UCSD-AML1 (cell line): Measurements from ENCODE around the gene PLP2.
"Not testable (repeated sequence)": the region's sequence is repeated elsewhere in the genome, so short reads cannot be mapped to it uniquely, and the experiment has no call there.

ENCODE experiments used
- DNase-seq: peaks from one replicate; lab custom pipeline; 2025; ENCODE audit not compliant: unreplicated experiment; lab: John Stamatoyannopoulos, UW

Gene PLP2, protein sequence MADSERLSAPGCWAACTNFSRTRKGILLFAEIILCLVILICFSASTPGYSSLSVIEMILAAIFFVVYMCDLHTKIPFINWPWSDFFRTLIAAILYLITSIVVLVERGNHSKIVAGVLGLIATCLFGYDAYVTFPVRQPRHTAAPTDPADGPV

DNA sequence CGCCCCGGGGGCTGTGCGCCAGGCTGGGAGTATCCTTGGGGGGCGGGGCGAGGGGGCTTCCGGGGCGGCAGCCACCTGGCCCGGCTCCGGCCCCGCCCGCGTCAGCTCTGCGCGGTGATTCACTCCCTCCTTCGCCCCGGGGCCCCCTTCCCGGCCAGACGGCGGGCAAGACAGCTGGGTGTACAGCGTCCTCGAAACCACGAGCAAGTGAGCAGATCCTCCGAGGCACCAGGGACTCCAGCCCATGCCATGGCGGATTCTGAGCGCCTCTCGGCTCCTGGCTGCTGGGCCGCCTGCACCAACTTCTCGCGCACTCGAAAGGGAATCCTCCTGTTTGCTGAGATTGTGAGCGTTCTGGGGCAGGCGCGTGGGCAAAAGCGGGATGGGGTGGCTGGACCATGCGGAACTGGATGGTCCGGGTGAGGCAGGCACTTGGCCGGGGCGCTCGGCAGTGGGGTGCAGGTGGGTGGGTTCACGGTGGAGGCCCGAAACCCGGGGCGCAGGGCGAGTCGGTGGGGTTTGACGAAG lies at the start of gene PLP2:
Gene PLP2 (plus strand): TSS at position 147 of the 528 bp plus-strand sequence. CDS start 103 bp downstream, at position 250.
- peak; percentile 62 for DNase-seq

DNA sequence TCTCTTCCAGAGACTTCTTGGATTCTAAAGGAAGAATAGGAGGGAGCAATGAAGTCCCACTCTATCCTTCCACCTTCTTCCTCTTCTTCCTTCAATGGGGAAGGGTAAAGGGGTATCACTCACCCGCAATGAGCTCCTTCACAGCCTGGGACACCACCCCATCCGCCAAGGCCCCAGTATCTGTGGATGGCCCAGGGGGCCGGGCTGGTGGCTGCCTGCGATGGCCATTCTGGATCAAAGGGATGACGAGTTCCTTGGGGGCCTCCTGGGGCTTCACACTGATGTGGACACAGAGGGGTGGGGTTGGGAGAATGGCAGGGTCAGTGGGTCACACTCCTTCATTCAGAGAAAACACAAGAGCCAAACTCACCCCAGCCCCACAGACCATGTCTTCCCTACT lies 49.2 kb upstream of the PLP2 start:
- DNase-seq, result no peak

DNA sequence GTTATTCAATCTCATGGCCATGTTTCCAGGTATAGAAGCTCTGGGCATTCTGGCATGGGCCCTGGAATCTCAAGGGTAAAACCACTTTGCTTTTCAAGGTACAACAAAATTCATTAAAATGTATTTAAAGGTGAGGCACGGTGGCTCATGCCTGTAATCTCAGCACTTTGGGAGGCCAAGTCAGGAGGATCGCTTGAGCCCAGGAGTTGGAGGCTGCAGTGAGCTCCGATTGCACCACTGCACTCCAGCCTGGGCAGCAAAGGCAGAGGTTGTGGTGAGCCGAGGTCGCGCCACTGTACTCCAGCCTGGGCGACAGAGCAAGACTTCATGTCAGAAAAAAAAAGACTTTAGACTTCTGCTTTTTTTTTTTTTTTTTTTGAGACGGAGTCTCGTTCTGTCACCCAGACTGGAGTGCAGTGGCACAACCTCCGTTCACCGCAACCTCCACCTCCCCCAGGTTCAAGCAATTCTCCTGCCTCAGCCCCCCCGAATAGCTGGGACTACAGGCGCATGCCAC lies 43.9 kb upstream of the PLP2 start:
- peak; percentile 32 for DNase-seq

DNA sequence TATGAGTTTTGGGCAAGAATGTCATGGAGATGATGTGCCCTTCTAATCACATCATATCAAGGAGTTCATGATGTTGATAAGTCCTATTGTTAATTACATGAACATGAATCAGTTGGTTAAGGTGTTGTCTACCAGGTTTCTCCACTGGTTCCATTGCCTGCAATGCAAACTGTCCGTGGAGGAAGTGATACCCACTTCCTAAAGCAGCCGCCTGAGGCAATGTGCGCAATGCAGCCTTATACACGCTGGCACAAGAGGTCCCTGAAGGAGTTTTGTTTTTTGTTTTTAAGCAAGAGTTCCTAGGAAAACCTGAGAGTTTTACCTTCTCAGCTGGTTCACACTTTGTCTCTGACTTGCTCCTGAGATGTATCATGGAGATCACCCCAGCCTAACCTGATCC lies 42.3 kb upstream of the PLP2 start:
- DNase-seq, result peak; percentile 21

DNA sequence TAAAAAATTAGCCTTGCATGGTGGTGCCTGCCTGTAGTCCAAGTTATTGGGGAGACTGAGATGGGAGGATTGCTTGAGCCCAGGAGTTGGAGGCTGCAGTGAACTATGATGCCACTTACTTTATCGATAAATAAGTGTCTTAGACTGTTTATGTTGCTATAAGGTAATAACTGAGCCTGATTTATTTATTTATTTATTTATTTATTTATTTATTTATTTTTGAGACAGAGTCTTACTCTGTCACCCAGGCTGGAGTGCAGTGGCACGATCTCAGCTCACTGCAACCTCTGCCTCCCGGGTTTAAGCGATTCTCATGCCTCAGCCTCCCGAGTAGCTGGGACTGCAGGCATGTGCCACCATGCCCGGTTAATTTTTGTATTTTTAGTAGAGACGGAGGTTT lies 39.4 kb upstream of the PLP2 start:
- not testable (repeated sequence) for DNase-seq

DNA sequence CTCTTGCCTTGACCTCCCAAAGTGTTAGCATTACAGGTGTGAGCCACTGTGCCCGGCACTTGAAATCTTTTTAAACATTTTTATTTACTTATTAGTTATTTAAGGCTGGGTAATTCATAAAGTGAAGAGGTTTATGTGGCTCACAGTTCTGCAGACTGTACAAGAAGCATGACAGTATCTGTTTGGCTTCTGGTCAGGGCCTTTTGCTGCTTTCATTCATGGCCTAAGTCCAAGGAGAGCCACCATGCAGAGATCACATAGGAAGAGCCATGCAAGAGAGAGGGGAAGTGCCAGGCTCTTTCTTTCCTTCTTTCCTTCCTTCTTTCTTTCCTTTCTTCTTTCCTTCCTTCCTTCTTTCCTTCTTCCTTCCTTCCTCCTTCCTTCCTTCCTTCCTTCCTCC lies 37.9 kb upstream of the PLP2 start:
- DNase-seq, result no peak

DNA sequence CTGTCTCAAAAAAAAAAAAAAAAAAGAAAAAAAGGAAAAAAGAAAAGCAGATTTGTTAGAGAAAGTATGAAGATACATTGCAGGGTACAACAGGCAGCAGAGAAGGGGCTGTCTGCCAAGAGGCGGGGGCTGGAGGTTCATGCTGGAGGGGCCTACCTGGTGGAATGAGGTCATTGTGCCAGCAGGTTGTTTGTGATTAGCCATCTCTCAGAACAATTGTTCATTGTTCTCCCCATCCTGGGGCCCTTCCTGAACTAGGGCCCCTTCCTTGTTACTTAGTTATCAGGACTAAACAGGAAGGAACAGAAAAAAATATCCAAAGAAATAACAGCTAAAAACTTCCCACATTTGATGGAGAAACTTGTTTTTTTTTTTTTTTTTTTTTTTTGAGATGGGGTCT lies 34.2 kb upstream of the PLP2 start:
- no peak for DNase-seq

DNA sequence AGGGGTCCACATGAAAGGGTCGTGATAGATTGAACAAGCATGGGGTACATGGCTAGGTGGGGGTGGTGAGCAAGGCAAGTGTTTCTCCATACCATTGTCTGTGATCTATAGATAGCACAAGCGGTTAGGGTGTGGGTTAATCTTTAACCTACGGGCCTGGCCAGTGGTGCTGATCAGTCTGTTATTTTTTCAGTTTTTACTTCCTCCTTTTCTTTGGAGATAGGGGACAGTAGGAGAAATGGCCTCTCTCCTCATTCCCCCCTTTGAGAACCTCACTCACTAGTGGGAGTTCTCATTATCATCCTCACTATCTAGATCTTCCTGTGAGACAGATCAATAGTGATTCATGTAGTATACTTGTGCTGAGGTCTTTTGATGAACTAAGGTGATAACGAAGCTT lies 32.0 kb upstream of the PLP2 start:
- no peak for DNase-seq

DNA sequence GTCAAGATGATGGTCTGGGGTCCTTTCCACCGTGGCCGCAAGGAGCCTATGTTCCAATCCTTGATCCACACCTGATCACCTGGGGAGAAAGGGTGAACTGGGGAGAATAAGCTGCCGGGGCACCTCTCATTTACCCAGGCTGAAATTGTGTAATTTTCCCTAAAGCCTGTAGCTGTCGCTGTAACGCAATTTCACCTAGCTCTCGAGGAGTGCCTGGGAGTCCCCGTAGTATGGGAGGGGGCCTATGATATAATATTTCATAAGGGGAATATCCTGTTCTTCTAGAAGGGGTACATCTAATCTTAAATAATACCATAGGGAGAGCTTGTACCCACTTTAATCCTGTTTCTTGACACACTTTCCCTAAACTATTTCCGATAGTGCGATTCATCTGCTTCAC lies 29.4 kb upstream of the PLP2 start:
- DNase-seq, result not testable (repeated sequence)

DNA sequence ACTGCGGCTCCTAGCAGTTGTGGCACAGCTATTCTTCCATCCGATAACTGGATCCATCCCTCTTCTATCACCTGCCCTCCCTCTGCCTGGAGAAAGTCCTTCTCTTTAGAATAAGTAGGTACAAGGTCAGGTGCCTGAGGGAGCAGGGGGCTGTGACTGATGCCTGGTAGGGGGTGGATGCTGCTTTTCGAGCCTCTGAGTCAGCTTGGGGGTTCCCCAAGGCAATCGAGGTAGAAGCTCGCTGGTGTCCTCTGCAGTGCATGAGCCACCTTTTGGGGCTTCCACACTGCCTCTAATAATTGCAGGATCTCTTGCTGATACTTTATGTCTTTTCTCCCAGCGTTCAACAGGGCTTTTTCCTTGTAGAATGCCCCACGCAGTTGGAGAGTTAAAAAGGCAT lies 28.5 kb upstream of the PLP2 start:
- DNase-seq, result not testable (repeated sequence)

DNA sequence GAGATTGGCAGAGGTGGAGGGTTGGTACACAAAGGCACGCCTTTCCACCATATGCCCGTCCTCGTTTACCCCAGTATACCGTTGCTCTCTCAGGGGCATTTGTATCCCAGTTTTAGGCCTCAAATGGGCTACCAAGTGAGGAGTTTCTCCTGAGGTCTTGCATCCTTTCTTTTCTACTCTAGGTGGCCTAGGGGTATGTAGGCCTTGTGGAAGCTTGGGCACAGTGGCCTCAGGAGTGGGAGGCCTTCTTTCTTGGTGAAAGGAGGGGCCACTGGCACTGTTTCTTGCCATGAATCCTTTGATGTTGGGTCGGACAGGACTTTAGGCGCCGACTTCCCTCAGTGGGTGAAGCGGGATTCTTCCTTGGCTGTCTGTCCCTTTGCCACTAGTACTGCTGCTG lies 24.4 kb upstream of the PLP2 start:
- DNase-seq, result no peak

DNA sequence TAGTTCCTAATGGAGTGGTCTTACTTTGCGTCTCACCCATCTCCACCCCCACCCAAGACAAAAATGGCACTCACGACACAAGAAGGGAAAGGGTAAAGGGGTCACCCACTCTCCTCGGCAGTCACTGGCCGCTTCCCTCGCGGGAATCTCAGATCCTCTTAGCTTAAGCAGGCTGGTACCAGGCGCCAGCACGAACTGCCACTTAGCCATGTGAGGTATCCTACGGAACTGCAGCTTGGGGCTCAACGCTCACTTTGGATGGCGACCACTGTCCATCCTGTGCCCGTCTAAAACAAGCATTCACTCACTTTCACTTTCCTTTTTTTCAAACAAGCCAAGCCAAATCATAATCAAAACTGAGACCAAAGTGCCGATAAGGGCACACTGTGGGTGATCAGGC lies 23.8 kb upstream of the PLP2 start:
- DNase-seq, result no peak

DNA sequence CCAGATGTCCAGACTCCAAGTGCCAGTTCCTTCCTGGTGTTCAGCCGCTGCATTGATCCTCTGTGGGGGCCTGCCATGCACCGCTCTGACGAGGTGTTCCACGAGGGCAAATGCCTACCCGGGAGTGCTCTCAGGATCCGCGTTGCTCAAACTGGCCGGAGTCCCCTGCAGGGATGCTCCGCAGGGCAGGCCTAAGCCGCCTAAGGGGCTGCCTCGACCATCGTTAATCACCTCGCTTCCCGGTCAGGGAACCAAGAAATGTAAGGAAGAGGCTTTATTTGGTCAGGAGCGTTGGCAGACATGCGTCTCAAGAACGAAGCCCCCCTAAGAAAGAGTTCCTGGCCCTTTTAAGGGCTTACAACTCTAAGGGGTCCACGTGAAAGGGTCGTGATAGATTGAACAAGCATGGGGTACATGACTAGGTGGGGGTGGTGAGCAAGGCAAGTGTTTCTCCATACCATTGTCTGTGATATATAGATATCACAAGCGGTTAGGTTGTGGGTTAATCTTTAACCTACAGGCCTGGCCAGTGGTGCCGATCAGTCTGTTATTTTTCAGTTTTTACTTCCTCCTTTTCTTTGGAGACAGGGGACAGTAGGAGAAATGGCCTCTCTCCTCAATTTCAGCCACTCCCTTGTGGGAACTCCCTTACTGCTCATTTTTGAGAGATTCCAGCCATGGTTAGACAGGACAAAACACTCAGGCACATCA lies 23.2 kb upstream of the PLP2 start:
- peak; percentile 50 for DNase-seq

DNA sequence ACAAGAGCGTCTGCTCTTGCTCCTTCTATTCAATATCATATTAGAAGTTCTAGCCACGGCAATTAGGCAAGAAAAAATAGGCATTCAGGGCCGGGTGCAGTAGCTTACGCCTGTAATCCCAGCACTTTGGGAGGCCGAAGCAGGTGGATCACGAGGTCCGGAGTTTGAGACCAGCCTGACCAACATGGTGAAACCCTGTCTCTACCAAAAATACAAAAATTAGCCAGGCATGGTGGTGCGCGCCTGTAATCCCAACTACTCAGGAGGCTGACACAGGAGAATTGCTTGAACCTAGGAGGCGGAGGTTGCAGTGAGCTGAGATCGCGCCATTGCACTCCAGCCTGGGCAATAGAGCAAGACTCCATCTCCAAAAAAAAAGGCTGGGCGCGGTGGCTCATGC lies 22.4 kb upstream of the PLP2 start:
- not testable (repeated sequence) for DNase-seq

DNA sequence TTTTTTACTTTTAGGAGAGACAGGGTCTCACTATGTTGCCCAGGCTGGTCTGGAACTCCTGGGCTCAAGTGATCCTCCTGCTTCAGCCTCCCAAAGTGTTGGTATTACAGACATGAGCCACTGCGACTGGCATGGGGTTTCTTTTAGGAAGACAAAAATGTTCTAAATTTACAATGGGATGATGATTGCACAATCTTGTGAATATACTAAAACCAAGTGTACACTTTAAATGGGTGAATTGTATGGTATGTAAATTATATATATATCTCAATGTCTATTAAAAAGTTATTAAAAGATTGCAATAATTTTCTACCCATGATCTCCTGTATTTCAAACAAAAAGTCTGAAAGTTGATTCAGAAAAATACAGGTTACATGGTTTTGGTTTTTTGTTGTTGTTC lies 18.2 kb upstream of the PLP2 start:
- no peak for DNase-seq

DNA sequence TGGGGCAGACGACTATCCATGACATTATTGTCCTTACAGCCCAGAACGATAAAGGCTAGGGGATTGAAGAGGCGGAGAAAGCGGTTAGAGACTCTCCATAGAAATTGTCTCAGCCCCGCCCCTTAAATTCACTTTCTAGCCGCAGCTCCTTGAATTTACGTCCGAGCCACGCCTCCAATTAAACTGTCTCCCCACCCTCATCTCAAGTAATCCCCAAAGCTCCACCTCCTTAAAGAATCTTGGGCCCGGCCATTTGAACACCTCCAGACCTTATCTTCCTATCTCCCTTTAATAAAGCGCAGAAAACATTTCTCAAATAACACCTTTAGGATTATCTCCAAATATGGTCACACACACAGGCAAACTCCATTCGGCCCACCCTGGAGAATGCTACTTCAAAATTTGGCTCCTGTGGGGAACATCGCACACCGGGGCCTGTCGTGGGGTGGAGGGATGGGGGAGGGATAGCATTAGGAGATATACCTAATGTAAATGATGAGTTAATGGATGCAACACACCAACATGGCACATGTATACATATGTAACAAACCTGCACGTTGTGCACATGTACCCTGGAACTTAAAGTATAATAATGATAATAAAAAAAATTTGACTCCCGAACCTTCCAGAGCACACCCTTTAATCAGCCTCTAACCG lies 16.3 kb upstream of the PLP2 start:
- DNase-seq, result peak; percentile 62

DNA sequence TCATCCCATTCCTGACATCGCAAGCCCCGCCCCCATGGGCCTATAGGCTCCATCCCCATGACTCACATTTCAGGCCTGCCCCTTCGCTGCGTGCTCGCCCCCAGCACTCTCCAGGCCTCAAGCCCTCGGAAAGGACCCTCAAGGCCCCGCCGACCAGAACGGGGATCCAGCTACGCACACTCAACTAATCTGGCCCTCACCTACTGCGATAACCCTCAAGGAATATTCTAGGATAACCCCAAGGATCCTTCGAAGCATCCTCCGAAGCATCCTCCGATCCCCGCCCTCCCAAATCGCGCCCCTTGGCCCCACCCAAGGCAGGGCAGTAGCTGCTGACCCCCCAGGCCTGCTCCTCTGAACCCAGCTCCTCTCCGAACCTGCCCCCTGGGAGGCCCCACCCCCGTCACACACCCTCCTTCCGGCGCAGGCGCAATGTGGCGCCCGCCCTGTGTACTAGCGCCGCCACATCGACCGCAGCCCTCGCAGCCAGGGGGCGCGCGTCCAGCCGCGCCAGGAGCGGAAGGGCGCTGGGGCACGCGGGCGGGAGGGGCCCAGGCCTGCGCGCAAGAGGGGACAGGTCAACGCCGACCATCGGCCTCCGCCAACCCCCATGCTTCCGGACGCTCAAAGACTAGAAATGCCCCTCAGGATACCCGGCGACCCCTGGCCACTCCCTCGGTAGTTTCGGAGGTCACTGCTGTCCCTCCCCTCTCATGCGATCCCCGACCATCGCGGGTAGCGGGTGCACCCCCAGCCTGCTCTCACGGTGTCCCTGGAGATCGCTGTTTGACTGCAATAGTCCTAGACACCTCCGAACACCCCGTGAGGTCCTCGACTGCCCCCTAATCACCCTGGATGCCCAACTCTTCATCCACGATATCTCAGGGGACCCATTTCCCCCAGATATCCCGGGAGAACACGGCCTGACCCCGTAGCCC lies 15.5 kb upstream of the PLP2 start:
- peak; percentile 88 for DNase-seq

DNA sequence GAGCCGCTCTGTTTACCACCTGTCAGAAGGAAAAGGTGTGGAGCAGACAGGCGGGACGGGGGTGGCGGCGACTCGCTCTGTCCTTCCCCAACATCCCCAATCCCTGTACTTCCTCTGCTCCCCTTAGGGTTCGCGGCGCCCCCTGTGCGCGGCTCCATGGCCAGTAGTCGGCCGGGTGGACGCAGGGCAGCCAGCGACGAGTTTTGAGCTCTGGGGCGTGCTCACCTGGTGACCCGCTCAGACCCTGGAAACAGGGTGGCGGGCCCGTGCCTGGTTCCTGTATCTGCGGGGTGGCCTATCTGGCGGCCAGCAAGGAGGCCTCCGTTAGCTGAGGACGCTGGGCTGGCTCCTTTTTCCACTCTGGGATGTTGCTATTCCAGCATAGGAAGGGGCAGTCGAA lies 14.5 kb upstream of the PLP2 start:
- DNase-seq, result no peak

DNA sequence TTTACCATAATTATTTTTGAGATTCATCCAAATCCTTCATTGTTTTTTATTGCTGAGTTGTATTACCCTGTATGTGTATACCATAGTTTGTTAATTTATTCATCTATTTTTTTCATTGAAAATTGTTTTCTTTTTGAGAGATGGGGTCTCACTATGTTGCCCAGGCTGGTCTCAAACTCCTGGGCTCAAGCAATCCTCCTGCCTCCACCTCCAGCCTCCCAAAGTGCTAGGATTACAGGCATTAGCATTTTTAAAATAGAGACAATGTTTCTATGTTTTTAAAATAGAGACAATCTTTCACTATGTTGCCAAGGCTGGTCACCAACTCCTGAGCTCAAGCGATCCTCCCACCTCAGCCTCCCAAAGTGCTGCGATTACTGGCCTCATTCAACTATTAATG lies 10.8 kb upstream of the PLP2 start:
- DNase-seq, result no peak

DNA sequence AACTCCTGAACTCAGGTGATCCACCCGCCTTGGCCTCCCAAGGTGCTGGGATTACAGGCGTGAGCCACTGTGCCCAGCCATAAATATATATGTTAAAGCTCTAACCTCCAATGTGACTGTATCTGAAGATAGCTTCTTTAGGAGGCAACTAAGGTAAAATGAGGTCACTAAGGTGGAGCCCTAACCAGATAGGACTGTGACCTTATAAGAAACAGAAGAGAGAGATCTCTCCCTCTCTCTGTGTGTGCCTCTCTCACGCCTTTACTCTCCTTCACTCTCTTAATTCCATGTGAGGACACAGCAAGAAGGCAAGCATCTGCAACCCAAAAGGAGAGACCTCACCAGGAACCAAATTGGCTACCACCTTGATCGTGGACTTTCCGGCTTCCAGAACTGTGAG lies 10.1 kb upstream of the PLP2 start:
- no peak for DNase-seq

DNA sequence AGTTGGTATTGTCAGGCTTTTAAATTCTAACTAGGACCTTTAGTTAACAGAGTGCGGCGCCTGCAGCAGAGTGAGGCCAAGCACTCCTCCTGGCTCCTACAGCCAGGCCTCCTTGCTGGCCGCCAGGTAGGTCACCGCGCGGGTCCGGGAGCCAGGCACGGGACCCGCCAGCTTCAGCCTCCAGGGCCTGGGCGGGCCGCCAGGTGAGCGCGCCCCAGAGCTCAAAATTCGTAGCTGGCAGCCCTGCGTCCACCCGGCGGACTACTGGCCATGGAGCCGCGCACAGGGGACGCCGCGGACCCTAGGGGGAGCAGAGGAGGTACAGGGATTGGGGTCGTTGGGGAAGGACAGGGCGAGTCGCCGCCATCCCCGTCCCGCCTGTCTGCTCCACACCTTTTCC lies 9.1 kb upstream of the PLP2 start, which contains the start of gene MAGIX:
Gene MAGIX (plus strand): TSS at position 139 of the 400 bp plus-strand sequence. CDS start 132 bp downstream, at position 271.
- no peak for DNase-seq
